H1 (cell line): ENCODE data around the gene CLDN16. TPM values are rescaled to one million over a fixed set of nuclear protein-coding genes. Genes with fewer than 3 reads are reported as not detected.

Experiments
- MAX ChIP-seq: IDR thresholded peaks from 2 replicates; pipeline ENCODE4 v1.6.1; 2012; ENCODE audit warnings: inconsistent platforms
- RBBP5 ChIP-seq: IDR thresholded peaks from 2 replicates; pipeline ENCODE4 v1.7.1; 2012; ENCODE audit warnings: low read depth, mild to moderate bottlenecking, inconsistent platforms, low read length, moderate library complexity, borderline replicate concordance
- RXRA ChIP-seq: IDR thresholded peaks from 2 replicates; pipeline ENCODE4 v1.6.1; 2011; ENCODE audit warnings: low read depth, mild to moderate bottlenecking, low read length, moderate library complexity; ENCODE audit not compliant: insufficient read depth
- polyA plus RNA-seq, 7 experiments: library from polyadenylated mRNA; depleted of rRNA in 3 of 7; stranded (reverse) in 5 of 7; unstranded in 2 of 7; fragments of >200 nt in 5 of 7; fragments of 200-250 nt in 2 of 7; gene quantifications; 1 replicate in 5 of 7; 2 replicates in 1 of 7; 4 replicates in 1 of 7; pipeline versions ENCODE4 v1.2.1 to v1.2.3, GENCODE V29; 2011 to 2013; ENCODE audit warnings: missing spikeins in 2 of 7, mixed read lengths in 2 of 7
- total RNA-seq: library from RNA; stranded (reverse); fragmentation: NEBNext Ultra II Directional; extraction: Animal tissue kit (Norgen Biotek cat#: 25700); gene quantifications from 2 replicates; pipeline ENCODE4 v1.2.1, GENCODE V29; 2021
- TF ChIP-seq, protein P1 (sequence below): IDR thresholded peaks from 2 replicates; pipeline ENCODE4 v1.6.1; 2012; ENCODE audit warnings: inconsistent platforms

Gene CLDN16
- total and polyA plus RNA-seq, 2 of the 8 experiments (the other 6 are each of a cell fraction or from before 2014, with no cell fraction given): not detected

- TF ChIP-seq RBBP5 (no peak), MAX (no peak), RXRA (no peak)
- TF ChIP-seq, protein P1, sequence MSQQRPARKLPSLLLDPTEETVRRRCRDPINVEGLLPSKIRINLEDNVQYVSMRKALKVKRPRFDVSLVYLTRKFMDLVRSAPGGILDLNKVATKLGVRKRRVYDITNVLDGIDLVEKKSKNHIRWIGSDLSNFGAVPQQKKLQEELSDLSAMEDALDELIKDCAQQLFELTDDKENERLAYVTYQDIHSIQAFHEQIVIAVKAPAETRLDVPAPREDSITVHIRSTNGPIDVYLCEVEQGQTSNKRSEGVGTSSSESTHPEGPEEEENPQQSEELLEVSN: no peak
Measured at GRCh38 chr3:190426806-190427507, 39.0 kb downstream of the CLDN16 start (continued).
